ENCODE data around the gene TBC1D13.
"Not testable (repeated sequence)": the region's sequence is repeated elsewhere in the genome, so short reads cannot be mapped to it uniquely, and the experiment has no call there.

TBC1D13 gene

DNA sequence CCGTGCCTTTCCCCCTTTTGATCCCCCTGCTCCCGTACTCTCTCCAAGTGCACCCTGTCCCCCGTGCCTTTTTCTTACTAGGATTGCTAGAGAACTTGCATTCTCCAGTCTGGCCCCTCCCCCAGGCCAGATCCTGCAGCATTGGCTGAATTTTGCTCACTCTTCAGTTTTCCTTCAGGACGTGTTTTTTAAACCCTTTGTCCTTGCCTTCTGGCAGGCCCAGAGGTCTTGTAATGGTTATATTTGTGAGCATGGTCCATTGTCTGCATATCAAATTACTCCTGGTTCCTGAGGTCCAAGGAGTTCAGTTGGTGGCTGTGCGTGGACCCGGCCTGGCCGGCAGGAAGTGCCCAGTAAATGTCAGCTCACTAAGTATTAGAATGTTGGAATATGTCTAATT, 606 bp downstream of the TBC1D13 start:
- DNase-seq, result no peak

- DNase-seq, result no peak
Measured at GRCh38 chr9:128788445-128788844, 1.4 kb downstream of the TBC1D13 start.

GRCh38 chr9:128790536-128790935, 3.5 kb downstream of the TBC1D13 start:
- DNase-seq, result no peak

GRCh38 chr9:128792134-128792533, 5.1 kb downstream of the TBC1D13 start:
- no peak for DNase-seq

DNA sequence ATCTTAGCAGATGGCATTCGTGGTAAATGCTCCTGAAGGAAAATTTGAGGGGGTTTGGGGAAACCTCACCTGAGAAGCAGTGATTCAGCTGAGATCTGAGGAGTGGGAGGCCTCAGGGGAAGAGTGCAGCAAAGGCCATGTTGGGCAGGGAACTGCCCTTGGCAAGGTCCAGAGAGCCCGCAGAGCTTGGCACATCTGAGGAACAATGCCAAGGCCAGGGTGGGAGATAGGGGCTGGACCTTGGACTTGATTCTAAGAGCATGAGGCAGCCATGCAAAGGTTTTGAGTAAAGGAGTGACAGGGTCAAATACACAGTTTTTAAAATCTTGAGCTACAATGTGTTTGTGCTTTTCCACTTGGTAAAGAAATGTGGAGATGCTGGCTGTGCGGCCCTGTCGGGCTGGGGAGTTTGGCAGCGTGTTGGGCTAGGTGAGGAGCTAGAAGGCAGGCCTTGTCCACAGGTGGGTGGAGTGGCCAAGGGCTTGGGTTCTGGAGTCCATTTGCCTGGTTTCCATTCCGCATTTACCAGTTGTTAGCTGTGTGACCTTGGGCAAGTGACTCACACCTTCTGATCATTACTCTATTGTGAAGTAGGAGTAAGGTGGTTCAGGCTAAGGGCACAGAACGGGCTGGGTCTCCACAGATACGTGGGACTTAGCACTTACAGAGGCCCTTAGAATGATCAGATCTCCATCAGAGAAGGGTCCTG, 6.1 kb downstream of the TBC1D13 start:
- no peak for DNase-seq

DNA sequence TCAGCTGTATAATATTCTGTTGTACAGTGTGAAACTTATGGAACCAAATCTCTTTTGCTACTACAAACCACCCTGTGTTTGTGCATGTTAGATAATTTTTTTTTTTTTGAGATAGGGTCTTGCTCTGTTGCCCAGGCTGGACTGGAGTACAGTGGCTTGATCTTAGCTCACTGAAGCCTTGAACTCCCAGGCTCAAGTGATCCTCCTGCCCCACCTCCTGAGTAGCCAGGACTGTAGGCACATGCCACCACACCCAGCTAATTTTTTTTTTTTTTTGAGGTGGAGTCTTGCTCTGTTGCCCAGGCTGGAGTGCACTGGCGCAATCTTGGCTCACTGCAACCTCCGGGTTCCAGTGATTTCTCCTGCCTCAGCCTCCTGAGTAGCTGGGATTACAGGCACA, 7.9 kb downstream of the TBC1D13 start:
- not testable (repeated sequence) for DNase-seq

DNA sequence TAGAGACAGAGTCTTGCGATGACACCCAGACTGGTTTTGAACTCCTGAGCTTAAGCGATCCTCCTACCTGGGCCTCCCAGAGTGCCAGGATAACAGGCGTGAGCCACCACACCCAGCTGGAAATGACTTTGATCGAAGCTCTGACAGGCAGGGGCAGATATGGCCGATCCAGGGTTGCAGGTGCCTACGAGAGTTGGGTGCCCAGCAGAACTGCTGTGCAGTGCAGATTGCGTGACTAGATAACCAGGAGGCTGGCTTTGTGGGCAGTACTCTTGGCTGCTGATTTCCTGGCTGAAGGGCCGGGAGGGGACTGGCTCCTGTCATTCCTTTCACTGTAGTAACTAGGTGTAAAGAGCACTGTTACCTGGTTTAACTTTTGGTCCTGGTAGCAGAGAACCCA, 11.8 kb downstream of the TBC1D13 start:
- DNase-seq, result no peak

- DNase-seq, result no peak
Measured at GRCh38 chr9:128800061-128800460, 13.0 kb downstream of the TBC1D13 start.

DNA sequence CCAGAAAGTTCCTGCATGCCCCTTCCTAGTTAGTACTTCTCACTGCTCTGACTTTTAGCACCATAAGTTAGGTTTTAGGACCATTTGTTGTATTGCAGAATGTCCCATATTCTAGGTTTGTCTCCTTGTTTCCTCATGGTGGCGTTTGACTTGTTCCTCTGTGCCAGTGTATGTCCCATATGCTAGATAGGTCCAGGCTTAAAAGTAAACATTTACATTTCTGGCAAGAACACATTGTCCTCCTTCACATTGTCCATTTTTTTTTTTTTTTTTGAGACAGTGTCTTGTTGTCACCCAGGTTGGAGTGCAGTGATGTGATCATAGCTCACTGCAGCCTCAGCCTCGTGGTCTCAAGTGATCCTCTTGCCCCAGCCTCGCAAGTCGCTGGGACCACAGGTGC, 15.4 kb downstream of the TBC1D13 start:
- DNase-seq, result no peak

DNA sequence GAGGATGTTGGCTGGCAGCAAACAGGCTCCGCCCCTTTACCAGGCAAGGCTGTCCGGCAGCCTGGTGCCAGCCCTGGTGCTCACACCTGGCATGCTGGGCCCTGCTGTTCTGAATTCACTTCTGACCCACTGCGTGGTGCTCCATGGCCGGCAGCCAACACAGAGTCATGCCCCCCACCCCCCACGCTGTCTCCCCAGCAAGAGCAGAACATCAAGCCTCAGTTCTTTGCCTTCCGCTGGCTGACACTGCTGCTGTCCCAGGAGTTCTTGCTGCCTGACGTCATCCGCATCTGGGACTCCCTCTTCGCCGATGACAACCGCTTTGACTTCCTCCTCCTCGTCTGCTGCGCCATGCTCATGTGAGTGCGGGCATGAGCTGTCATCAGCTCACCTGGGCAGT, 18.6 kb downstream of the TBC1D13 start:
- no peak for DNase-seq

DNA sequence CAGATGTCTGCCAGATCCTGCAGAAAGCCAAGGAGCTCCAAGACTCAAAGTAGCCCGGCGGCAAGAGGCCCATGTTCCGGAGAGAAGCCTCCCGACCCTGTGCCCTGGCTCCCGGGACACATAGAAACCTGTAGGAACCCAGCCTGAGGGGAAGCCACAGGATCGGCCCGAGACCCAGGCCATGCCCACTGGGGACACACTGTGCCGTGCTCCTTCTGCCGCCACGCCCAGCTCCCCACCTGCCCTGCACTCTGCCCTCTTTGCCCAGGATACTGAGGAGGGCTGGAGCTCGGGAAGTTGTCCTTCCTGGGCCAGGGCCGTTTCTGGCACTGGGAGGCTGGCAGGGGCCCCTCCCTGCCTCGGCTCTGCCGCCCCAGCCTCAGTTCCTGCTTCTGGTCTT, 20.8 kb downstream of the TBC1D13 start:
- DNase-seq, result no peak

DNA sequence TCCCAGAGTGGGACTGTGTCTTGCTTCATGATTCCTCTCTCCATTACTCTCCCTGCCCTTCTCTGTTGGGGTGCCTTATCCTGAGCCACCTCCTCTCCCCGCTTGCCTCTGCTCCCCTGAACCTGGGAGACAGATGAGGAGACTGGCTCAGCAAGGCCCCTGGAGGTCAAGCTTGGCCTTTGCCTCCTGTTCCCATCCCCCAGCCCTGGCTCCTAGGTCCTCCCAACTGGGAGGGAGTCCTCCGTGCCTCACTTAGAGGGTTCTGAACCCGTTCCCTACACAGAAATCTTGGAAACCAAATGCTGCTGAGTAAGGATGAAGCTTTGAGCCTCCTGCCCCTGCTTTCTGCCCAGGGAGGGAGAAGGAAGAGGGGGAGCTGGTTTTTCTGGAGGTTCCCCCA, 21.5 kb downstream of the TBC1D13 start:
- no peak for DNase-seq

DNA sequence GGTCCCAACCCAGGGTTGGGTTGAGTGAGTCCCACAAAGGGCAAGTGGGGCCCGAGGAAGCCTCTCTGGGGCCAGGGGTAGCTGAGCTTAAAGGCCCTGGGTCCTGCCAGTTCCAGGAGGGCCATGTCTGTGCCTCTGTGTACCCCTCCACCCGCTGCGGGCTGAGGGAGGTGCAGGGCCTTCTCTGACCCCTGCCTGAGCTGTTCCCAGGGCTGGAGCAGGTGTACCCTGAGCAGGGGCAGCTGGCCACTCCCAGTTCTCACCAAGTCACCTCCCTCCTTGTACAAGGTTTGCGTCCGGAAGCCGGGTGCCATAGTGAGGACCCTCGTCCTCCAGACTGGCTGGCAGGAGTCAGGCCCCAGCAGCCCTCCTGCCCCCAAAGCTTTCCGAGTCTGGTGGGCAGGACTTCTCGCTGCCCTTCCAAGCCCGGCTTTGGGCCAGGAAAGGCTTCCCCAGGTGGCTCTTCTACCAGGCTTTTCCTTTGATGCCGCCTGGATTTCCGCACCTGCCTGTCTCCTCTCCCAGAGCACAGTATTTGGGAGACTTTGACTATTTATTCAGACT, 22.1 kb downstream of the TBC1D13 start:
- DNase-seq, result no peak

DNA sequence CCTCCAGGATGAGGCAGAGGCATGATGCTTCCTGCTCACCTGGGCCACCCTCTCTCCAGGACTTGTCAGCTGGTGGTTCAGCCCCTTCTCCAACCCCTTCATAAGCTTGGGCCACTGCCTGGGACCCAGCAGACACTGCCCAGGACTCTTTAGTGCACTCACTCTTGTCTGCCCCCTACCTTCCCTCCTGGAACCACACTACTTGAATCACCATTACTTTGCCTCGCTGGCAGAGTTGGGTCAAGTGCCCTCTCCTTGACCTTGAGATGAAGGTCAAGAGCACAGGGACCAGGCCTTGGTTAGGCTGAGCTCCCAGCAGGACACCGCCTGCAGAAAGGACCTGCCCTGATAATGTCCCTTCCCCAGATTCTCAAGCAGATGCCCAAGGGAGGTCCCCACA, 22.8 kb downstream of the TBC1D13 start:
- DNase-seq, result no peak

GRCh38 chr9:128810873-128811272, 23.8 kb downstream of the TBC1D13 start:
- DNase-seq, result no peak

DNA sequence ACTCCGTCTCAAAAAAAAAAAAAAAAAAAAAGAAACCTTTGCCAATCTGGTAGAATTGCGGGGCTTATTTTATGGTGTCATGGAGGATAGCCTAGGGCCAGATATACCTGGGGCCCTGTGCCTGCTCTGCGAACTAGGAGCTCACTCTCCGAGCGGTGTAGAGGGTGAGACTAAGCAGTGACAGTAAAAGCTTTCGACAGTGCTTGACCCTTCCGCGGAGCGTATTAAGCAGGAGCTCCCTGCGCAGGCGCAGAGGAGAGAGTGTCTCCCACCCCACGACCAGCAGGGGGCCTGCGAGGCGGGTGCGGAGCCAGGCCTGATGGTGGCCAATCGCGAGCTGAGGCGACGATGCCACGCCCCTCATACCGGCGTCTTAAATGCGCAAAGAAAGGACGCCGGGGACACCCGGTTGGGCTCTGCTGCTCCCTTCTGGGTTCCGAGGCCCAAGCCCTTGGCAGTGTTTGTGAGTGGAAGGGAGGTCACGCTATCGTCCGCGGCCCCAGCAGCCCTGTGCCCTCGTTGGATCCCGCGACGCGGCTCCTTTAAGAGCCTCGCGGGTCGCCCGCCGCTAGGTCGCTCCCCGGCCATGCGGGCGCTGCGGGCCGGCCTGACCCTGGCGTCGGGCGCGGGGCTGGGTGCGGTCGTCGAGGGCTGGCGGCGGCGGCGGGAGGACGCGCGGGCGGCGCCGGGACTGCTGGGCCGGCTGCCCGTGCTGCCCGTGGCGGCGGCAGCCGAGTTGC, 31.2 kb downstream of the TBC1D13 start, which contains the start of gene ENDOG:
Gene ENDOG, plus strand, starts transcription at position 402 of the 740 bp plus-strand sequence. Its CDS starts 185 bp downstream, at position 587.
- DNase-seq, result peak; percentile 93 to 97 (median 94)

- DNase-seq, result peak in 2 of 4 experiments; percentile 27 to 51
Measured at GRCh38 chr9:128818839-128819715, 32.0 kb downstream of the TBC1D13 start.

DNA sequence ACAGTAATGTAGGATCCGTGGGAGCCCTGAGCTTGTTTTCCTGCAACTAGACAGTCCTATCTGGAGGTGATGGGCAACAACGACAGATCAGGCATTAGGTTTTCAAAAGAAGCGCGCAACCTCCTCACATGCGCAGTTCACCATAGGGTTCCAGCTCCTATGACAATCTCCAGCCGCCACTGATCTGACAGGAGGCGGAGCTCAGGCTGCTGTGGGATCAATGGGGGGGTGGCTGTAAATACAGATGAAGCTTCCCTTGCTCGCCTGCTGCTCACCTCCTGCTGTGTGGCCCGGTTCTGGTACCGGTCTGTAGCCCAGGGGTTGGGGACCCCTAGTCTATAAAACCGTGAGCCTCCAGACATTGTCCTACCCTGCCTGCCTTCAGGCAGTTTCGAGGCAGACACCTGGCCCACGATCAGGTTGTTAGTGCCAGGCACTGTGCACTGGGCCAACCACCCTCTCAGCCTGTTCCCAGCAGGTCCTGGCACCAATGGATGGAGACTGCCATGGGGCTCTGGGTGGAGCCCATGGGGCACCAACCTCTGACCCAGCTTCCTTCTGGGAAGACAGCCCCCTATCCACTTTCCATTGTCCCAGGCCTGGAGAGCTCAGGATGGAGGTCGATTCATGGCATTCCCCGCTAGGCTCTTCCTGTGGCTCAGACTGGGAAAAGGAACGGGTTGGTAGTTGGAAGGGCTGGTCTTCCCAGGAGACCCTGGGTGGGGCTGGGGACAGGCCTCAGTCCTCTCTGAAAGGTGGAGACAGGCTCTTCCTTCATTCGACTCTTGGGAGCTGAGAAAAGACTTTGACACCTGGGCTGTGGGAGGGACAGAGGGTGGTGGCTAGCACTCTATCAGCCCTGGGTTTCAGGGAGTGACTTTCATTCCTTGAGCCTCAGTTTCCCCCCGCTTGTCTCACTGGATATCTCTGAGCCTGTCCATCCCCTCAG, 32.9 kb downstream of the TBC1D13 start:
- no peak for DNase-seq

GRCh38 chr9:128820665-128821583, 33.9 kb downstream of the TBC1D13 start:
- DNase-seq, result no peak

DNA sequence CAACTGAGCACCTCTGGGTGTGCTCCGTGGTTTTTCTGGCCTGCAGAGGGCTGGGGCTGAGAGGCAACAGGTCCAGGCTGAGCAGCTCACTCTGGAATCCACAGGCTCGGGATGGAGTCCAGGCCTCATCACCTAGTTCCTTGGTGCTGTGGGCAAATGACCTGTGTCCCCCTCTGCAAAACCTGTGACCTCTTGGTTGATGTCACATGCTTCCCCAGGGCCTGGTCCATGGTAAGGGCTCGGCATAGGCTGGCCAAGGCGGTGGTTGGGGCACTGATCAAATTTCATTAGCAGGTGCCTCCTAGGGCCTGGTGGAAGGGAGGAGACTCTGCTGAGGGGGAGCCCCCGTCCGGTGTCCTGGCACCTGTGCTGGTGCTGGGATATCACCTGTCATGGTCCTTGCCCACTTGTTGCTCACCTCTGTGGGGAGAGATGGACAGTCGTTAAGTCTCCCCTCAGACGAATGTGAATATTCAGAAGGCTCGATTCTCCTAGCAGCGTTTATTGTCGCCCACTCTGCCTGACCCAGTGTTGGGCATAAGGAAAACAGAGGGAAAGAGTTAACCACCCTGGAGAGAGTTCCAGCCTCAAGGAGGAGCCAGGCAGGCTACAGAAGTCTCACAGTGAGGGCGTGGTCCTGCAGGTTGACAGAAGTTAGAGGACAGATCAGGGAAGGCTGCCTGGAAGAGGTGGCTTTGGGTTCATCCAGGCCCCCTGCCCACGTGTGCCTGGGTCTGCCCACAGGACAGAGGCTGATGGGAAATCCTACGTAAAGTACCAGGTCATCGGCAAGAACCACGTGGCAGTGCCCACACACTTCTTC, 34.7 kb downstream of the TBC1D13 start:
- no peak for DNase-seq
